ENCODE results near the gene YWHAE. TPM values are rescaled to one million over a fixed set of nuclear protein-coding genes. Genes with fewer than 3 reads are reported as not detected.

The YWHAE gene
- total RNA-seq, 1 experiment from 2014 or later, result 537 TPM

DNA sequence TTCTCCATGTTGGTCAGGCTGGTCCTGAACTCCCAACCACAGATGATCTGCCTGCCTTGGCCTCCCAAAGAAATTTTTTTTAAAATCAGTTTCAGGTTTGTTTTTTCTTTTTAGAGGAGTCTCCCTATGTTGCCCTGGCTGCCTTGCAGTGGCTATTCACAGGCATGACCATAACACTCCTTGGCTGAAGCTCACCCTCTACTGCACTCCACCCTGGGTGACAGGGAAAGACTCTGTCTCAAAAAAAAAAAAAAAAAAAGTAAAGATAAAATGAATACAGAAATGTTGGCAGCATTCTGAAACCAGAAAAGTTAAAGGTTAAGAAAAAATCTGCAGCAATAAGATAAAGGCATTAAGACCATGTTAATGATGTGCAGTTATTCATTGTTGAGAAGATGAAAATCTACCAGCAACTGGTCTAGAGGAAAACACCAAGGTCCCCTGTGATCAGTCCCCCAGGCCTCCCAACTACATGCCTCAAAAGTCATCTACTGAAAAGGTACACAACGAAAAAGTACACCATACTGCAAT, 15.1 kb downstream of the YWHAE start:
- H3K4me1 ChIP-seq (ENCODE audit: control insufficient read depth, insufficient read depth, low read length), result peaks cover 35% of the 10 kb centered on the region
- H3K27me3 ChIP-seq (ENCODE audit: control insufficient read depth, insufficient read depth, low read length), result no peaks in the 10 kb centered on the region
- DNase-seq (ENCODE audit: low read depth, low spot score), result no peak
- POLR2A ChIA-PET, result no interaction called here
- no peak overlapping the region for H3K4me3 ChIP-seq (ENCODE audit: low read depth in 2 of 2, low read length in 2 of 2)
- CTCF ChIA-PET, result no interaction called here
- BruUV-seq (replicated peaks), result no TSS peak
- no peak for ATAC-seq
- TF ChIP-seq, protein P1, sequence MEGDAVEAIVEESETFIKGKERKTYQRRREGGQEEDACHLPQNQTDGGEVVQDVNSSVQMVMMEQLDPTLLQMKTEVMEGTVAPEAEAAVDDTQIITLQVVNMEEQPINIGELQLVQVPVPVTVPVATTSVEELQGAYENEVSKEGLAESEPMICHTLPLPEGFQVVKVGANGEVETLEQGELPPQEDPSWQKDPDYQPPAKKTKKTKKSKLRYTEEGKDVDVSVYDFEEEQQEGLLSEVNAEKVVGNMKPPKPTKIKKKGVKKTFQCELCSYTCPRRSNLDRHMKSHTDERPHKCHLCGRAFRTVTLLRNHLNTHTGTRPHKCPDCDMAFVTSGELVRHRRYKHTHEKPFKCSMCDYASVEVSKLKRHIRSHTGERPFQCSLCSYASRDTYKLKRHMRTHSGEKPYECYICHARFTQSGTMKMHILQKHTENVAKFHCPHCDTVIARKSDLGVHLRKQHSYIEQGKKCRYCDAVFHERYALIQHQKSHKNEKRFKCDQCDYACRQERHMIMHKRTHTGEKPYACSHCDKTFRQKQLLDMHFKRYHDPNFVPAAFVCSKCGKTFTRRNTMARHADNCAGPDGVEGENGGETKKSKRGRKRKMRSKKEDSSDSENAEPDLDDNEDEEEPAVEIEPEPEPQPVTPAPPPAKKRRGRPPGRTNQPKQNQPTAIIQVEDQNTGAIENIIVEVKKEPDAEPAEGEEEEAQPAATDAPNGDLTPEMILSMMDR (IDR thresholded peaks at IDR 0.05), result no peak
- TF ChIP-seq POLR2AphosphoS5 (IDR thresholded peaks at IDR 0.05; ENCODE audit: low read depth, low read length) (no peak), SIN3A (IDR thresholded peaks at IDR 0.05; ENCODE audit: borderline replicate concordance, insufficient read depth, low read depth, low read length) (no peak), TCF7L2 (IDR thresholded peaks at IDR 0.05; ENCODE audit: low read depth, low read length) (no peak)
- TF ChIP-seq, protein P2, sequence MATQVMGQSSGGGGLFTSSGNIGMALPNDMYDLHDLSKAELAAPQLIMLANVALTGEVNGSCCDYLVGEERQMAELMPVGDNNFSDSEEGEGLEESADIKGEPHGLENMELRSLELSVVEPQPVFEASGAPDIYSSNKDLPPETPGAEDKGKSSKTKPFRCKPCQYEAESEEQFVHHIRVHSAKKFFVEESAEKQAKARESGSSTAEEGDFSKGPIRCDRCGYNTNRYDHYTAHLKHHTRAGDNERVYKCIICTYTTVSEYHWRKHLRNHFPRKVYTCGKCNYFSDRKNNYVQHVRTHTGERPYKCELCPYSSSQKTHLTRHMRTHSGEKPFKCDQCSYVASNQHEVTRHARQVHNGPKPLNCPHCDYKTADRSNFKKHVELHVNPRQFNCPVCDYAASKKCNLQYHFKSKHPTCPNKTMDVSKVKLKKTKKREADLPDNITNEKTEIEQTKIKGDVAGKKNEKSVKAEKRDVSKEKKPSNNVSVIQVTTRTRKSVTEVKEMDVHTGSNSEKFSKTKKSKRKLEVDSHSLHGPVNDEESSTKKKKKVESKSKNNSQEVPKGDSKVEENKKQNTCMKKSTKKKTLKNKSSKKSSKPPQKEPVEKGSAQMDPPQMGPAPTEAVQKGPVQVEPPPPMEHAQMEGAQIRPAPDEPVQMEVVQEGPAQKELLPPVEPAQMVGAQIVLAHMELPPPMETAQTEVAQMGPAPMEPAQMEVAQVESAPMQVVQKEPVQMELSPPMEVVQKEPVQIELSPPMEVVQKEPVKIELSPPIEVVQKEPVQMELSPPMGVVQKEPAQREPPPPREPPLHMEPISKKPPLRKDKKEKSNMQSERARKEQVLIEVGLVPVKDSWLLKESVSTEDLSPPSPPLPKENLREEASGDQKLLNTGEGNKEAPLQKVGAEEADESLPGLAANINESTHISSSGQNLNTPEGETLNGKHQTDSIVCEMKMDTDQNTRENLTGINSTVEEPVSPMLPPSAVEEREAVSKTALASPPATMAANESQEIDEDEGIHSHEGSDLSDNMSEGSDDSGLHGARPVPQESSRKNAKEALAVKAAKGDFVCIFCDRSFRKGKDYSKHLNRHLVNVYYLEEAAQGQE (IDR thresholded peaks at IDR 0.05; ENCODE audit: insufficient read depth in 1 of 2, low read depth in 2 of 2, low read length in 1 of 2), result no peak
- no peaks in the 10 kb centered on the region for H3K9me3 ChIP-seq (ENCODE audit: control insufficient read depth, insufficient read depth, low read depth, low read length)
- intact Hi-C loops (cut with micrococcal nuclease; ENCODE audit: unreplicated experiment) (no loop called here), in situ Hi-C loops (cut with HindIII; ENCODE audit: low pct_unique_long_range_greater_than_20kb, low sequenced_read_pairs) (no loop called here)
- H3K36me3 ChIP-seq (ENCODE audit: control insufficient read depth, insufficient read depth, low read length), result no peaks in the 10 kb centered on the region
- H3K27ac ChIP-seq (ENCODE audit: low read length), result no peak overlapping the region

DNA sequence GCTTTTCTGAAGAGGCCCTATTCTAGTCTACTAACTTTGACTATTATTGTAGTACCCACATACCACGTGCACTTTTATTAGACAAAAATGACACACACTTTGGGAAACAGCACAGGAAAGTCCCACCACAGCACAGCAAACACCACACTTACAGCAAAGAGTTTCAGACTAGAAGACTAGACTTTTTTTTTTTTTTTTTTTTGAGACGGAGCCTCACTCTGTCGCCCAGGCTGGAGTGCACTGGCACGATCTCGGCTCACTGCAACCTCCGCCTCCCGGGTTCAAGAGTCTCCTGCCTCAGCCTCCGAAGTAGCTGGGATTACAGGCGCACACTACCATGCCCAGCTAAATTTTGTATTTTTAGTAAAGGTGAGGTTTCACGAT, 20.1 kb downstream of the YWHAE start:
- CTCF ChIA-PET, result interaction anchor here (1.7 kb wide), 1 partner anchor 14 kb away, joined by 7 read pairs; no protein-coding TSS in a partner anchor

More for the DNA sequence above, 20.1 kb downstream of the YWHAE start:
- H3K4me1 ChIP-seq (ENCODE audit: control insufficient read depth, insufficient read depth, low read length), result peaks cover 51% of the 10 kb centered on the region
- ATAC-seq, result no peak
- no peaks in the 10 kb centered on the region for H3K27me3 ChIP-seq (ENCODE audit: control insufficient read depth, insufficient read depth, low read length)
- no peak for DNase-seq (ENCODE audit: low read depth, low spot score)
- POLR2A ChIA-PET, result no interaction called here
- H3K36me3 ChIP-seq (ENCODE audit: control insufficient read depth, insufficient read depth, low read length), result no peaks in the 10 kb centered on the region; the same call in 1 of the 2 replicates
- no TSS peak for BruUV-seq (replicated peaks)
- H3K4me3 ChIP-seq (ENCODE audit: low read depth in 2 of 2, low read length in 2 of 2), result no peak overlapping the region
- in situ Hi-C loops (cut with HindIII; ENCODE audit: low pct_unique_long_range_greater_than_20kb, low sequenced_read_pairs) (no loop called here), intact Hi-C loops (cut with micrococcal nuclease; ENCODE audit: unreplicated experiment) (no loop called here)
- TF ChIP-seq TCF7L2 (IDR thresholded peaks at IDR 0.05; ENCODE audit: low read depth, low read length), result no peak
- TF ChIP-seq, protein P2 (IDR thresholded peaks at IDR 0.05; ENCODE audit: insufficient read depth in 1 of 2, low read depth in 2 of 2, low read length in 1 of 2), result no peak
- no peak overlapping the region for H3K27ac ChIP-seq (ENCODE audit: low read length)
- H3K9me3 ChIP-seq (ENCODE audit: control insufficient read depth, insufficient read depth, low read depth, low read length), result no peaks in the 10 kb centered on the region

Measured in Panc1 (cell line).